ENCODE results near the gene KRT82. TPM values are rescaled to one million over a fixed set of nuclear protein-coding genes. Genes with fewer than 3 reads are reported as not detected.

Gene KRT82
- polyA plus RNA-seq, 2 of the 4 experiments (the other 2 are of a cell fraction) = not detected

- peak in 1 of 2 experiments; percentile 56 for DNase-seq (ENCODE audit: low read depth in 1 of 2, low spot score in 1 of 2)
- H3K4me1 ChIP-seq = peaks cover 29% of the 10 kb centered on the region
- ChIA-PET POLR2A (no interaction called here), CTCF (interaction anchor here (1.0 to 1.6 kb wide), 6 partner anchors 10 to 92 kb away, joined by 3 to 6 read pairs (median 4); partner anchors contain the start of gene KRT75)
- H3K4me2 ChIP-seq = 0 out of 3 replicates have a peak overlapping the region, but pooled peaks have one; percentile 8
- no peaks in the 10 kb centered on the region for H3K9me3 ChIP-seq
- TF ChIP-seq MAZ (IDR thresholded peaks at IDR 0.05; ENCODE audit: borderline replicate concordance, low read depth, low read length) = no peak
- no peak for TF ChIP-seq GATA3 (IDR thresholded peaks at IDR 0.05; ENCODE audit: borderline replicate concordance)
- no peak for TF ChIP-seq NR3C1 (IDR thresholded peaks at IDR 0.05)
- no peak for TF ChIP-seq PBX3 (IDR thresholded peaks at IDR 0.05)
- no peak for TF ChIP-seq TFCP2L1 (CRISPR knock-in tag; IDR thresholded peaks at IDR 0.05)
- no peak for TF ChIP-seq USF2 (IDR thresholded peaks at IDR 0.05)
- no peak for TF ChIP-seq CHD4 (IDR thresholded peaks at IDR 0.05; ENCODE audit: borderline replicate concordance)
- no peak for TF ChIP-seq HOXB13 (CRISPR knock-in tag; IDR thresholded peaks at IDR 0.05; ENCODE audit: low read depth)
- no peak for TF ChIP-seq SREBF2 (IDR thresholded peaks at IDR 0.05)
- no peak for TF ChIP-seq BCL3 (IDR thresholded peaks at IDR 0.05)
- no peak for TF ChIP-seq MAX (IDR thresholded peaks at IDR 0.05)
- no peak for TF ChIP-seq PHF8 (IDR thresholded peaks at IDR 0.05; ENCODE audit: borderline replicate concordance, low read depth)
- no peak for TF ChIP-seq HDAC2 (IDR thresholded peaks at IDR 0.05)
- TF ChIP-seq SMC3 (IDR thresholded peaks at IDR 0.05) = no peak
- TF ChIP-seq REST (IDR thresholded peaks at IDR 0.05) = no peak
- H3K4me3 ChIP-seq = no peak overlapping the region
- no peak for FAIRE-seq
- ATAC-seq = 0 out of 6 replicates have a peak, but pooled peaks of 1 of the 2 experiments have one; percentile 51
- 64% methylated on average over 10 of the region's 10 CpGs for WGBS (ENCODE audit: missing lambda C conversion rate)
- peak overlapping the region in 1 of 2 experiments; percentile 17; a peak in 1 of 6 replicates for H3K27ac ChIP-seq
Measured at GRCh38 chr12:52415870-52416750, 10.0 kb upstream of the KRT82 start.

- peaks cover 29% of the 10 kb centered on the region for H3K4me1 ChIP-seq
- ChIA-PET POLR2A (no interaction called here), CTCF (interaction anchor here (1.4 to 3.1 kb wide), 4 partner anchors 19 to 275 kb away, joined by 3 to 12 read pairs (median 6); partner anchors contain the start of gene KRT75)
- H3K27ac ChIP-seq = 0 out of 6 replicates have a peak overlapping the region, but pooled peaks of 1 of the 2 experiments have one; percentile 3
- H3K9me3 ChIP-seq = no peaks in the 10 kb centered on the region
- 85% methylated on average over 5 of the region's 5 CpGs for WGBS (ENCODE audit: missing lambda C conversion rate)
- FAIRE-seq (no peak), DNase-seq (ENCODE audit: low read depth in 1 of 2, low spot score in 1 of 2) (no peak), ATAC-seq (no peak)
- no peak overlapping the region for H3K4me2 ChIP-seq
- no peak overlapping the region for H3K4me3 ChIP-seq
- TF ChIP-seq ESRRA (IDR thresholded peaks at IDR 0.05; ENCODE audit: borderline replicate concordance, low read length) = no peak
- TF ChIP-seq ZC3H11A (IDR thresholded peaks at IDR 0.05) = no peak
- no peak for TF ChIP-seq RAD21 (conservative IDR thresholded peaks at IDR 0.05 in 1 of 2, IDR thresholded peaks at IDR 0.05 in 1 of 2)
- TF ChIP-seq KDM1A (IDR thresholded peaks at IDR 0.05; ENCODE audit: low read depth) = no peak
- no peak for TF ChIP-seq CTCF (IDR thresholded peaks at IDR 0.05)
- no peak for TF ChIP-seq EP300 (IDR thresholded peaks at IDR 0.05)
- TF ChIP-seq BHLHE40 (IDR thresholded peaks at IDR 0.05; ENCODE audit: low read depth, low read length) = no peak
- no peak for TF ChIP-seq HOXA7 (CRISPR knock-in tag; IDR thresholded peaks at IDR 0.05)
- no peak for TF ChIP-seq ZSCAN20 (CRISPR knock-in tag; IDR thresholded peaks at IDR 0.05)
- no peak for TF ChIP-seq CHD4 (IDR thresholded peaks at IDR 0.05; ENCODE audit: borderline replicate concordance)
- TF ChIP-seq POLR2A (IDR thresholded peaks at IDR 0.05; ENCODE audit: low read length) = no peak
Measured at GRCh38 chr12:52414936-52415335, 8.8 kb upstream of the KRT82 start.
